Muscle of leg (tissue), 16 donors: Measurements from ENCODE around the gene SIPA1L2. TPM values are rescaled to one million over a fixed set of nuclear protein-coding genes. Genes with fewer than 3 reads are reported as not detected.

Source experiments
- DNase-seq: peaks from one replicate; pipeline ENCODE4 v3.0.0; 2013
- H3K27ac ChIP-seq: one replicate; pipeline ENCODE4 v1.5.1; 2013; ENCODE audit warnings: mild to moderate bottlenecking, low read length, control low read depth
- H3K27me3 ChIP-seq: one replicate; pipeline ENCODE4 v1.6.1; 2013; ENCODE audit warnings: low read length; ENCODE audit not compliant: control insufficient read depth, insufficient read depth
- H3K36me3 ChIP-seq: one replicate; pipeline ENCODE4 v1.6.1; 2013; ENCODE audit warnings: low read length; ENCODE audit not compliant: control insufficient read depth, insufficient read depth
- H3K4me1 ChIP-seq: one replicate; pipeline ENCODE4 v1.6.1; 2013; ENCODE audit warnings: low read length; ENCODE audit not compliant: control insufficient read depth, insufficient read depth
- H3K4me3 ChIP-seq: one replicate; pipeline ENCODE4 v1.5.1; 2013; ENCODE audit warnings: low read length, control low read depth
- H3K9me3 ChIP-seq: replicated peaks from 2 replicates; pipeline ENCODE4 v1.6.1; 2013; ENCODE audit warnings: low read depth, low read length; ENCODE audit not compliant: control insufficient read depth
- WGBS: methylation state at CpG from one replicate; pipeline ENCODE4 v1.1.5; 2013; ENCODE audit warnings: missing lambda C conversion rate; ENCODE audit not compliant: insufficient coverage; 5-methylcytosine and 5-hydroxymethylcytosine counted together
- long read RNA-seq, 11 donors: transcript quantifications; one replicate each; lab custom pipeline, GENCODE V29; 2026
- polyA plus RNA-seq, 8 donors: library from polyadenylated mRNA; unstranded; fragments of 120-200 nt; gene quantifications; one replicate each; pipeline versions ENCODE4 v1.2.1 to v1.2.3, GENCODE V29; 2013; ENCODE audit warnings: inconsistent platforms in 1 of 8, low replicate concordance in 1 of 8; ENCODE audit not compliant: insufficient read length in 8 of 8, insufficient read depth in 1 of 8
- total RNA-seq: library from RNA; stranded (reverse); fragments of 120-200 nt; gene quantifications from one replicate; pipeline ENCODE4 v1.2.4, GENCODE V29; 2013

The SIPA1L2 gene
- total RNA-seq (24.6 TPM), polyA plus RNA-seq (10 to 100 TPM; 23.3 to 32.6 (median 29.5) TPM)
- long read RNA-seq, donor 1, partial matches to known transcripts = 0 of 2 reads
- long read RNA-seq, donor 1, other reads (novel, unspliced or antisense) = 0 of 2 reads
- long read RNA-seq, donor 2 = 0 reads
- long read RNA-seq, donor 3, full-length matches to known transcripts = 4 of 13 reads
- long read RNA-seq, donor 3, partial matches to known transcripts = 9 of 13 reads
- long read RNA-seq, donor 3, other reads (novel, unspliced or antisense) = 0 of 13 reads
- long read RNA-seq, donor 4 = 0 reads
- long read RNA-seq, donor 5, partial matches to known transcripts = 14 of 15 reads
- long read RNA-seq, donor 5, other reads (novel, unspliced or antisense) = 0 of 15 reads
- long read RNA-seq, donor 6, partial matches to known transcripts = 0 of 2 reads
- long read RNA-seq, donor 6, other reads (novel, unspliced or antisense) = 0 of 2 reads
- long read RNA-seq, donor 7, partial matches to known transcripts = 0 of 2 reads
- long read RNA-seq, donor 7, other reads (novel, unspliced or antisense) = 0 of 2 reads
- long read RNA-seq, donor 8, partial matches to known transcripts = 0 of 2 reads
- long read RNA-seq, donor 8, other reads (novel, unspliced or antisense) = 0 of 2 reads
- long read RNA-seq, donor 9 = 0 reads
- long read RNA-seq, donor 10, partial matches to known transcripts = 0 of 1 reads
- long read RNA-seq, donor 10, other reads (novel, unspliced or antisense) = 0 of 1 reads
- long read RNA-seq, donor 11, partial matches to known transcripts = 0 of 1 reads
- long read RNA-seq, donor 11, other reads (novel, unspliced or antisense) = 0 of 1 reads

GRCh38 chr1:232630047-232630893, at the start of gene SIPA1L2:
TSS of gene SIPA1L2 (minus strand) at chr1:232630133. CDS start at chr1:232515339, 114,794 bp downstream.
- Histone ChIP-seq H3K4me3 (peak within 1 kb of the TSS; percentile 74), H3K4me1 (peaks cover 12% of the 10 kb centered on the region), H3K27me3 (peaks cover 9% of the 10 kb centered on the region), H3K36me3 (no peaks in the 10 kb centered on the region), H3K27ac (peak within 1 kb of the TSS; percentile 91), H3K9me3 (no peaks in the 10 kb centered on the region)
- under 1% methylated on average over 95 of the region's 98 CpGs for whole genome bisulfite sequencing
- peak; percentile 97 for DNase-seq

GRCh38 chr1:232678185-232678886, 48.4 kb upstream of the SIPA1L2 start:
- Histone ChIP-seq H3K4me3 (no peak overlapping the region), H3K27me3 (no peaks in the 10 kb centered on the region), H3K9me3 (no peaks in the 10 kb centered on the region), H3K36me3 (no peaks in the 10 kb centered on the region), H3K4me1 (no peaks in the 10 kb centered on the region), H3K27ac (no peak overlapping the region)
- 60% methylated on average over 2 of the region's 9 CpGs for WGBS
- DNase-seq = no peak

- H3K36me3 ChIP-seq = no peaks in the 10 kb centered on the region
- H3K9me3 ChIP-seq = no peaks in the 10 kb centered on the region
- H3K27ac ChIP-seq = no peak overlapping the region
- H3K4me1 ChIP-seq = no peaks in the 10 kb centered on the region
- no peaks in the 10 kb centered on the region for H3K27me3 ChIP-seq
- no peak for DNase-seq
- no peak overlapping the region for H3K4me3 ChIP-seq
- WGBS = 71% methylated on average over 1 of the region's 2 CpGs
These were observed 46.4 kb upstream of the SIPA1L2 start for GRCh38 chr1:232676307-232676706.

GRCh38 chr1:232675898-232676297, 46.0 kb upstream of the SIPA1L2 start:
- Histone ChIP-seq H3K9me3 (no peaks in the 10 kb centered on the region), H3K27ac (no peak overlapping the region), H3K36me3 (no peaks in the 10 kb centered on the region), H3K27me3 (no peaks in the 10 kb centered on the region), H3K4me3 (no peak overlapping the region), H3K4me1 (no peaks in the 10 kb centered on the region)
- no peak for DNase-seq
- no CpG with 5 or more reads among the region's 1 CpG for WGBS

- Histone ChIP-seq H3K4me3 (no peak overlapping the region), H3K9me3 (no peaks in the 10 kb centered on the region), H3K27ac (no peak overlapping the region), H3K27me3 (no peaks in the 10 kb centered on the region), H3K4me1 (no peaks in the 10 kb centered on the region), H3K36me3 (no peaks in the 10 kb centered on the region)
- DNase-seq = peak; percentile 58
- 44% methylated on average over 5 of the region's 5 CpGs for WGBS
These were observed 45.3 kb upstream of the SIPA1L2 start for GRCh38 chr1:232675260-232675659.

GRCh38 chr1:232673256-232673655, 43.3 kb upstream of the SIPA1L2 start:
- no peaks in the 10 kb centered on the region for H3K36me3 ChIP-seq
- no peaks in the 10 kb centered on the region for H3K4me1 ChIP-seq
- WGBS = 100% methylated on average over 2 of the region's 6 CpGs
- H3K9me3 ChIP-seq = no peaks in the 10 kb centered on the region
- H3K27me3 ChIP-seq = no peaks in the 10 kb centered on the region
- no peak overlapping the region for H3K4me3 ChIP-seq
- H3K27ac ChIP-seq = no peak overlapping the region
- DNase-seq = no peak

GRCh38 chr1:232669981-232670747, 40.2 kb upstream of the SIPA1L2 start:
- H3K27ac ChIP-seq = no peak overlapping the region
- no peaks in the 10 kb centered on the region for H3K9me3 ChIP-seq
- H3K4me1 ChIP-seq = no peaks in the 10 kb centered on the region
- peak; percentile 58 for DNase-seq
- no peaks in the 10 kb centered on the region for H3K36me3 ChIP-seq
- WGBS = 44% methylated on average over 11 of the region's 11 CpGs
- H3K4me3 ChIP-seq = no peak overlapping the region
- no peaks in the 10 kb centered on the region for H3K27me3 ChIP-seq

GRCh38 chr1:232667778-232668165, 37.8 kb upstream of the SIPA1L2 start:
- H3K4me3 ChIP-seq = no peak overlapping the region
- no peaks in the 10 kb centered on the region for H3K36me3 ChIP-seq
- H3K27me3 ChIP-seq = no peaks in the 10 kb centered on the region
- no peaks in the 10 kb centered on the region for H3K9me3 ChIP-seq
- peak; percentile 91 for DNase-seq
- no CpG with 5 or more reads among the region's 4 CpGs for WGBS
- H3K4me1 ChIP-seq = no peaks in the 10 kb centered on the region
- peak overlapping the region; percentile 66 for H3K27ac ChIP-seq
